Loucy (cell line): ENCODE data around the gene FHDC1.

Source experiments
- H2AFZ ChIP-seq: fragments of 200-600 bp; sonication (generic); 2 replicates; pipeline ENCODE4 v1.6.0; 2016; ENCODE audit warnings: antibody characterized with exemption, mild to moderate bottlenecking, low read length, moderate library complexity
- H3F3A ChIP-seq: fragments of 200-600 bp; 2 replicates; pipeline ENCODE4 v1.6.0; 2016; ENCODE audit warnings: antibody characterized with exemption, low read depth, mild to moderate bottlenecking
- H3K27me3 ChIP-seq: fragments of 200-600 bp; sonication (generic); 2 replicates; pipeline ENCODE4 v1.6.1; 2014; ENCODE audit warnings: low read length, mild to moderate bottlenecking; ENCODE audit not compliant: insufficient read depth, poor library complexity, severe bottlenecking
- H3K36me3 ChIP-seq: fragments of 200-600 bp; sonication (generic); 2 replicates; pipeline ENCODE4 v1.6.1; 2016; ENCODE audit warnings: low read length; ENCODE audit not compliant: insufficient read depth
- H3K4me1 ChIP-seq: fragments of 200-600 bp; sonication (generic); 2 replicates; pipeline ENCODE4 v1.5.1; 2014; ENCODE audit warnings: low read length, mild to moderate bottlenecking; ENCODE audit not compliant: insufficient read depth, poor library complexity, severe bottlenecking
- H3K4me2 ChIP-seq: fragments of 200-600 bp; sonication (generic); 2 replicates; pipeline ENCODE4 v1.6.0; 2014; ENCODE audit warnings: antibody characterized with exemption, low read length, low read depth, mild to moderate bottlenecking; ENCODE audit not compliant: poor library complexity, severe bottlenecking
- H3K4me3 ChIP-seq: fragments of 200-600 bp; sonication (generic); 2 replicates; pipeline ENCODE4 v1.5.1; 2014; ENCODE audit warnings: low read length, mild to moderate bottlenecking, mixed read lengths; ENCODE audit not compliant: poor library complexity, severe bottlenecking
- H3K79me2 ChIP-seq: fragments of 200-600 bp; sonication (generic); 2 replicates; pipeline ENCODE4 v1.6.1; 2014; ENCODE audit warnings: low read length; ENCODE audit not compliant: insufficient read depth
- H3K9ac ChIP-seq: fragments of 200-600 bp; sonication (generic); 2 replicates; pipeline ENCODE4 v1.6.0; 2014; ENCODE audit warnings: mild to moderate bottlenecking, low read depth, low read length, moderate library complexity; ENCODE audit not compliant: poor library complexity, severe bottlenecking
- H3K9me2 ChIP-seq: fragments of 200-600 bp; sonication (generic); replicated peaks from 2 replicates; pipeline ENCODE4 v1.6.1; 2016; ENCODE audit warnings: low read depth, low read length, mixed read lengths
- H3K9me3 ChIP-seq: fragments of 200-600 bp; sonication (generic); 2 replicates; pipeline ENCODE4 v1.6.1; 2014; ENCODE audit warnings: mild to moderate bottlenecking, antibody characterized with exemption, low read length, low read depth; ENCODE audit not compliant: insufficient read depth
- H4K20me1 ChIP-seq: fragments of 200-600 bp; sonication (generic); 2 replicates; pipeline ENCODE4 v1.6.0; 2014; ENCODE audit warnings: antibody characterized with exemption, low read length, mild to moderate bottlenecking; ENCODE audit not compliant: insufficient read depth, poor library complexity, severe bottlenecking
- CTCF ChIP-seq: fragments of 200-600 bp; sonication (generic); conservative IDR thresholded peaks from 2 replicates; pipeline ENCODE4 v1.5.1; 2014; ENCODE audit warnings: mild to moderate bottlenecking, antibody characterized with exemption, low read length
- EZH2phosphoT487 ChIP-seq: fragments of 200-600 bp; IDR thresholded peaks from 2 replicates; pipeline ENCODE4 v1.6.1; 2018; ENCODE audit warnings: antibody characterized with exemption, mild to moderate bottlenecking, moderate library complexity, borderline replicate concordance

Gene FHDC1

DNA sequence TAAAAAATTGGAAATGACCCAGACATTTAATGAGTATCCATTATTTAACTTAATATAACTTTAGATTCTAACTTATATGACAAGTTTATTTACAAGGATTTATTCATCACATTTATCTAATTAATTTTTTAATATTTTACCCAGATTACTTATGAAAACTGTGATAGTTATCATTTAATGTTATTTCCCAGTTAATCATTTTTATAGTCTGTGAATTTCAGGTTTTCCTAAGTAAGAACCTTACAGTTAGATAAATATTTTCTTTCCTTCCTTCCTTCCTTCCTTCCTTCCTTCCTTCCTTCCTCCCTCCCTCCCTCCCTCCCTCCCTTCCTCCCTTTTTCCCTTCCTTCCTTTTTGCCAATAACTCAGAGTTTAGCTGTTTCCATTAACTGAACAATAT, 14.8 kb upstream of the FHDC1 start:
- Histone ChIP-seq H3K9me3 (peaks cover 11% of the 10 kb centered on the region), H2AFZ (no peak overlapping the region), H3K9ac (no peak overlapping the region), H3K9me2 (no peaks in the 10 kb centered on the region), H3K36me3 (no peaks in the 10 kb centered on the region), H3K4me2 (no peak overlapping the region), H3K27me3 (no peaks in the 10 kb centered on the region), H3K4me1 (no peaks in the 10 kb centered on the region), H3K79me2 (no peaks in the 10 kb centered on the region), H3F3A (no peaks in the 10 kb centered on the region), H3K4me3 (no peak overlapping the region), H4K20me1 (no peaks in the 10 kb centered on the region)
- no peak for TF ChIP-seq CTCF
- no peak for TF ChIP-seq EZH2phosphoT487

DNA sequence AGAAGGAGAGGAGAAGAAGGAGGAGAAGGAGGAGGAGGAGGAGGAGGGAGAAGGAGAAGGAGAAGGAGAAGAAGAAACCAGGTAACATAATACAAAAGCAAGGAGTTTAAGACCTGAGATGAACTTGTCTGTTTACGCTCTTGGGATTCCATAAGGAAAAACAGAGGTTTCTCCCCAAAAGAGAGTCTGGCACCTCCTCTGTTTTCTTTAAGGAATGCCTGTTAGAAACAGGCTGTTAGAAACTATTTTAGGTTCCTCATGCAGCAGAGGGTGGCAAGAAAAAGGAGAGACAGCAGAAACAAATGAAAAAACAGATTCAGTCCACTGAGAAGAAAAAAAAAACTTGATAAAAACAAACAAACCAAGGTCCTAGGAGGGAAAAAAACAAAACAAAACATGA, 10.3 kb upstream of the FHDC1 start:
- Histone ChIP-seq H3K4me3 (no peak overlapping the region), H3K27me3 (no peaks in the 10 kb centered on the region), H4K20me1 (no peaks in the 10 kb centered on the region), H3K9me2 (no peaks in the 10 kb centered on the region), H3K79me2 (no peaks in the 10 kb centered on the region), H3K4me1 (peaks cover 30% of the 10 kb centered on the region), H3F3A (no peaks in the 10 kb centered on the region), H3K9ac (no peak overlapping the region), H3K9me3 (no peaks in the 10 kb centered on the region), H2AFZ (no peak overlapping the region), H3K4me2 (no peak overlapping the region), H3K36me3 (no peaks in the 10 kb centered on the region)
- TF ChIP-seq EZH2phosphoT487 = no peak
- no peak for TF ChIP-seq CTCF

DNA sequence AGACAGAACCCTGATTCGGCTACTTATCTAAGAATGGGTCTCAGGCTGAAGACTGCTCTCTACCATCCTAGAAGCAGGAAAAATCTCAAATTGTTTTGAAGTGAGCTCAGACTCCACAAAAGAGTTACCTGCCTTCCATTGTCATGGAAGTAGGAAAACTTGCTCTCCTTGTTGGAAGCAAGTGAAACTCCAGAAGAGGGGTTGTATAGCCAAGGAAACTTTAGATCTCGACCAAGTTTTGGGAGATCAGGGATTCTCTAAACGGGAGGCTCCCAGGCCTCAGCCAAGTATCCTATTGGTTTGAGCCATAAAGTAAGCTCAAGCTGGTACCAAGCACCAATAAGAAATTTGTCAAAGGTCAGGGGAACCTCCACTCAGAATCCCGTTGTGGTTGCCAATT, 9.2 kb upstream of the FHDC1 start:
- H3K27me3 ChIP-seq = no peaks in the 10 kb centered on the region
- no peaks in the 10 kb centered on the region for H3K36me3 ChIP-seq
- no peaks in the 10 kb centered on the region for H3K9me3 ChIP-seq
- no peak overlapping the region for H3K4me2 ChIP-seq
- no peaks in the 10 kb centered on the region for H3K9me2 ChIP-seq
- no peaks in the 10 kb centered on the region for H3F3A ChIP-seq
- TF ChIP-seq EZH2phosphoT487 = no peak
- TF ChIP-seq CTCF = no peak
- H4K20me1 ChIP-seq = no peaks in the 10 kb centered on the region
- H3K9ac ChIP-seq = no peak overlapping the region
- H2AFZ ChIP-seq = no peak overlapping the region
- H3K79me2 ChIP-seq = no peaks in the 10 kb centered on the region
- no peak overlapping the region for H3K4me3 ChIP-seq
- H3K4me1 ChIP-seq = peaks cover 32% of the 10 kb centered on the region
